Astrocyte of the hippocampus (primary cell): ENCODE results near the gene RARRES2.
A peak's percentile ranks its signal among the peaks of the same experiment; 100 is the strongest.

Experiments
- DNase-seq: peaks from one replicate; pipeline ENCODE4 v3.0.0; 2011; ENCODE audit warnings: low read depth, low spot score

Gene RARRES2

GRCh38 chr7:150377196-150377595 lies 35.8 kb upstream of the RARRES2 start:
- no peak for DNase-seq

GRCh38 chr7:150376560-150376959 lies 35.1 kb upstream of the RARRES2 start:
- DNase-seq: no peak

GRCh38 chr7:150375662-150376521 lies 34.5 kb upstream of the RARRES2 start:
- no peak for DNase-seq

GRCh38 chr7:150374472-150374871 lies 33.0 kb upstream of the RARRES2 start:
- DNase-seq: no peak

- no peak for DNase-seq
Observed at GRCh38 chr7:150374026-150374425, 32.6 kb upstream of the RARRES2 start.

- no peak for DNase-seq
Observed at GRCh38 chr7:150373049-150373801, 31.8 kb upstream of the RARRES2 start.

GRCh38 chr7:150372271-150373048 lies 31.0 kb upstream of the RARRES2 start:
- no peak for DNase-seq

- DNase-seq: no peak
Observed at GRCh38 chr7:150371996-150372270, 30.5 kb upstream of the RARRES2 start.

- no peak for DNase-seq
Observed at GRCh38 chr7:150371131-150371995, 29.9 kb upstream of the RARRES2 start.

GRCh38 chr7:150370612-150371071 lies 29.2 kb upstream of the RARRES2 start:
- DNase-seq: peak; percentile 85

- DNase-seq: no peak
Observed at GRCh38 chr7:150369748-150370501, 28.5 kb upstream of the RARRES2 start.

- DNase-seq: peak; percentile 87
Observed at GRCh38 chr7:150368884-150369747, 27.7 kb upstream of the RARRES2 start.

- peak; percentile 93 for DNase-seq
Observed at GRCh38 chr7:150368096-150368883, 26.9 kb upstream of the RARRES2 start, which contains the start of gene REPIN1. Gene REPIN1 (plus strand): TSS chr7:150368822. CDS start chr7:150369712, 890 bp downstream.

- DNase-seq: no peak
Observed at GRCh38 chr7:150367677-150368095, 26.3 kb upstream of the RARRES2 start.

- no peak for DNase-seq
Observed at GRCh38 chr7:150365673-150366398, 24.4 kb upstream of the RARRES2 start.

- DNase-seq: no peak
Observed at GRCh38 chr7:150365194-150365593, 23.8 kb upstream of the RARRES2 start.

- no peak for DNase-seq
Observed at GRCh38 chr7:150363872-150364271, 22.4 kb upstream of the RARRES2 start.

- DNase-seq: no peak
Observed at GRCh38 chr7:150363370-150363769, 21.9 kb upstream of the RARRES2 start.
